HepG2 (cell line): ENCODE results near the gene IL10.

ENCODE experiments used
- BCL6 ChIP-seq: IDR thresholded peaks from 2 replicates; pipeline ENCODE4 v1.6.1; 2016; ENCODE audit warnings: missing genetic modification reagents, missing compliant biosample characterization
- CTCF ChIP-seq: sonication (generic); formaldehyde crosslinking; IDR thresholded peaks from 2 replicates; pipeline ENCODE4 v1.5.0; 2020; ENCODE audit warnings: mild to moderate bottlenecking, missing genetic modification reagents, moderate library complexity
- GFI1 ChIP-seq: sonication (generic); formaldehyde crosslinking; IDR thresholded peaks from 2 replicates; pipeline ENCODE4 v1.5.0; 2020; ENCODE audit warnings: missing genetic modification reagents, mild to moderate bottlenecking, borderline replicate concordance
- HNRNPH1 ChIP-seq: fragments of 200-400 bp; formaldehyde crosslinking; optimal IDR thresholded peaks from 2 replicates; pipeline ENCODE3; 2017; ENCODE audit warnings: mild to moderate bottlenecking, low read depth, low read length
- KDM5A ChIP-seq: fragments of 200-600 bp; sonication (generic); IDR thresholded peaks from 2 replicates; pipeline ENCODE4 v1.7.0; 2018; ENCODE audit warnings: antibody characterized with exemption, mild to moderate bottlenecking, low read length, borderline replicate concordance
- KIAA2018 ChIP-seq: sonication (generic); formaldehyde crosslinking; IDR thresholded peaks from 2 replicates; pipeline ENCODE4 v1.5.0; 2020; ENCODE audit warnings: mild to moderate bottlenecking, missing genetic modification reagents, borderline replicate concordance
- POLR2A ChIP-seq, 2 experiments: IDR thresholded peaks; 2 replicates each; pipeline ENCODE4 v1.6.1; 2011; ENCODE audit warnings: low read depth in 2 of 2, low read length in 2 of 2, mild to moderate bottlenecking in 1 of 2, moderate library complexity in 1 of 2; ENCODE audit not compliant: insufficient read depth in 1 of 2
- SMAD9 ChIP-seq: sonication (generic); formaldehyde crosslinking; IDR thresholded peaks from 2 replicates; pipeline ENCODE4 v1.5.1; 2020; ENCODE audit warnings: mild to moderate bottlenecking, missing genetic modification reagents
- SMC3 ChIP-seq: IDR thresholded peaks from 2 replicates; pipeline ENCODE4 v1.6.1; 2011; ENCODE audit warnings: low read length, improper control_type of control experiment
- ZFX ChIP-seq: sonication (generic); formaldehyde crosslinking; IDR thresholded peaks from 2 replicates; pipeline ENCODE4 v1.4.0; 2020; ENCODE audit warnings: mild to moderate bottlenecking, low read depth, missing genetic modification reagents, moderate library complexity
- ZNF263 ChIP-seq: sonication (generic); formaldehyde crosslinking; IDR thresholded peaks from 2 replicates; pipeline ENCODE4 v1.4.0; 2020; ENCODE audit warnings: missing genetic modification reagents
- ZNF530 ChIP-seq: sonication (generic); formaldehyde crosslinking; IDR thresholded peaks from 2 replicates; pipeline ENCODE4 v1.5.0; 2020; ENCODE audit warnings: low read depth, mild to moderate bottlenecking, missing genetic modification reagents
- ZNF629 ChIP-seq: sonication (generic); formaldehyde crosslinking; conservative IDR thresholded peaks from 2 replicates; pipeline ENCODE4 v1.5.0; 2020; ENCODE audit warnings: missing genetic modification reagents

- no peak for TF ChIP-seq ZNF263 (CRISPR knock-in tag)
- no peak for TF ChIP-seq GFI1 (CRISPR knock-in tag)
- no peak for TF ChIP-seq ZNF629
- no peak for TF ChIP-seq ZFX
- TF ChIP-seq KIAA2018 (CRISPR knock-in tag), result no peak
- no peak for TF ChIP-seq KDM5A
- no peak for TF ChIP-seq CTCF (CRISPR knock-in tag)
- TF ChIP-seq SMC3, result no peak
- TF ChIP-seq POLR2A (IDR thresholded peaks at IDR 0.05; ENCODE audit: insufficient read depth in 1 of 2, low read depth in 2 of 2, low read length in 2 of 2), result no peak
- no peak for TF ChIP-seq SMAD9 (CRISPR knock-in tag)
- TF ChIP-seq HNRNPH1, result no peak
- TF ChIP-seq BCL6 (CRISPR knock-in tag), result no peak
- no peak for TF ChIP-seq ZNF530 (CRISPR knock-in tag)
Observed at GRCh38 chr1:206783506-206783905, 11.2 kb upstream of the IL10 start.
